Sigmoid colon (tissue), 7 donors: ENCODE data around the gene HLTF. TPM values are rescaled to one million over a fixed set of nuclear protein-coding genes. Genes with fewer than 3 reads are reported as not detected.

Experiments
- DNase-seq: peaks from one replicate; pipeline ENCODE4 v3.0.0-alpha.2; 2019
- H3K27ac ChIP-seq, 4 donors: fragments of 200-600 bp; sonication (generic); one replicate each; pipeline ENCODE4 v1.5.1; 2016 to 2019; ENCODE audit warnings: mild to moderate bottlenecking in 1 of 4
- H3K27me3 ChIP-seq, 3 donors: fragments of 200-600 bp; sonication (generic); one replicate each; pipeline ENCODE4 v1.5.1; 2019; ENCODE audit warnings: mild to moderate bottlenecking in 1 of 3
- H3K36me3 ChIP-seq, 4 donors: fragments of 200-600 bp; sonication (generic); one replicate each; pipeline ENCODE4 v1.5.1; 2016 to 2019
- H3K4me1 ChIP-seq, 4 donors: fragments of 200-600 bp; sonication (generic); one replicate each; pipeline ENCODE4 v1.5.1; 2017 to 2019
- H3K4me3 ChIP-seq, 4 donors: fragments of 200-600 bp; sonication (generic); one replicate each; pipeline ENCODE4 v1.5.1; 2017 to 2019; ENCODE audit warnings: mild to moderate bottlenecking in 2 of 4, moderate library complexity in 1 of 4
- H3K9me3 ChIP-seq, 4 donors: fragments of 200-600 bp in 3 of 4; sonication (generic) in 3 of 4; one replicate each; pipeline versions ENCODE4 v1.5.1 to v1.6.1; 2013 to 2019
- CTCF ChIP-seq, 4 experiments: fragments of 450-650 bp in 3 of 4; fragments of 200-600 bp in 1 of 4; IDR thresholded peaks; one replicate each; pipeline ENCODE4 v1.5.1; 2016 to 2019; ENCODE audit warnings: antibody characterized with exemption in 4 of 4, mild to moderate bottlenecking in 3 of 4, moderate library complexity in 2 of 4
- EP300 ChIP-seq, 4 donors: sonication (generic); formaldehyde crosslinking; IDR thresholded peaks; one replicate each; pipeline ENCODE4 v1.6.1; 2017; ENCODE audit warnings: antibody characterized with exemption in 4 of 4
- POLR2A ChIP-seq, 2 donors: fragments of 450-650 bp; IDR thresholded peaks; one replicate each; pipeline ENCODE4 v1.6.1; 2016; ENCODE audit warnings: antibody characterized with exemption in 2 of 2, mild to moderate bottlenecking in 2 of 2, moderate library complexity in 2 of 2
- POLR2AphosphoS5 ChIP-seq, 4 donors: sonication (generic); formaldehyde crosslinking; IDR thresholded peaks; one replicate each; pipeline ENCODE4 v1.6.1; 2017; ENCODE audit warnings: antibody characterized with exemption in 4 of 4
- WGBS, 2 donors: extraction: QIAGEN DNeasy Blood & Tissue Kit; methylation state at CpG; one replicate each; pipeline ENCODE4 v1.1.7; 2013; 5-methylcytosine and 5-hydroxymethylcytosine counted together
- intact Hi-C: fragments of 100-400 bp; cut with DNase I; formaldehyde crosslinking; loops from one replicate; pipeline ENCODE4 v1.15.1; 2023
- polyA plus RNA-seq, 3 donors: library from polyadenylated mRNA; stranded (reverse); fragments of 200-250 nt; gene quantifications; one replicate each; pipeline ENCODE4 v1.2.3, GENCODE V29; 2013
- total RNA-seq, 4 donors: library from RNA; depleted of rRNA; stranded (reverse); fragments of >200 nt; gene quantifications; one replicate each; pipeline ENCODE4 v1.1.0, GENCODE V29; 2016
- donor health status: healthy with polysubstance abuse.
- donor health status: Bipolar disorder and iron deficiency.
- donor health status: healthy.

The HLTF gene
- total and polyA plus RNA-seq, 7 donors = 1.8 to 43.9 (median 24.4) TPM

GRCh38 chr3:149058602-149059001 lies 27.7 kb downstream of the HLTF start:
- no peaks in the 10 kb centered on the region for H3K27me3 ChIP-seq
- H3K27ac ChIP-seq = no peak overlapping the region
- H3K4me1 ChIP-seq = no peaks in the 10 kb centered on the region
- WGBS, 2 donors = 78 to 85% methylated on average over 1 of the region's 1 CpG
- intact Hi-C loops = no loop called here
- no peaks in the 10 kb centered on the region for H3K9me3 ChIP-seq
- H3K36me3 ChIP-seq = peaks cover 7 to 90% (median 13%) of the 10 kb centered on the region in 4 donors
- H3K4me3 ChIP-seq = no peak overlapping the region
- TF ChIP-seq EP300 (IDR thresholded peaks at IDR 0.05) (no peak), CTCF (IDR thresholded peaks at IDR 0.05) (no peak), POLR2AphosphoS5 (IDR thresholded peaks at IDR 0.05) (no peak), POLR2A (IDR thresholded peaks at IDR 0.05) (no peak)
- DNase-seq = no peak

GRCh38 chr3:149058198-149058597 lies 28.1 kb downstream of the HLTF start:
- no peak overlapping the region for H3K4me3 ChIP-seq
- intact Hi-C loops = no loop called here
- H3K27ac ChIP-seq = no peak overlapping the region
- DNase-seq = no peak
- no peaks in the 10 kb centered on the region for H3K27me3 ChIP-seq
- no peak for TF ChIP-seq CTCF (IDR thresholded peaks at IDR 0.05)
- no peak for TF ChIP-seq EP300 (IDR thresholded peaks at IDR 0.05)
- TF ChIP-seq POLR2A (IDR thresholded peaks at IDR 0.05) = no peak
- no peaks in the 10 kb centered on the region for H3K9me3 ChIP-seq
- no peaks in the 10 kb centered on the region for H3K4me1 ChIP-seq
- 96 to 97% methylated on average over 1 of the region's 1 CpG for WGBS, 2 donors
- H3K36me3 ChIP-seq = peaks cover 9 to 93% (median 15%) of the 10 kb centered on the region in 4 donors

GRCh38 chr3:149055575-149055974 lies 30.8 kb downstream of the HLTF start:
- intact Hi-C loops = no loop called here

GRCh38 chr3:149044339-149045083 lies 41.8 kb downstream of the HLTF start:
- WGBS, 2 donors = 90 to 91% methylated on average over 5 of the region's 5 CpGs
- H3K4me1 ChIP-seq = peaks cover 0 to 3% (median 1%) of the 10 kb centered on the region in 4 donors
- H3K4me3 ChIP-seq = no peak overlapping the region
- TF ChIP-seq CTCF (IDR thresholded peaks at IDR 0.05) (no peak), POLR2AphosphoS5 (IDR thresholded peaks at IDR 0.05) (no peak), EP300 (IDR thresholded peaks at IDR 0.05) (no peak), POLR2A (IDR thresholded peaks at IDR 0.05) (no peak)
- no peak for DNase-seq
- no peaks in the 10 kb centered on the region for H3K9me3 ChIP-seq
- H3K27me3 ChIP-seq = no peaks in the 10 kb centered on the region
- H3K27ac ChIP-seq = no peak overlapping the region
- intact Hi-C loops = no loop called here
- H3K36me3 ChIP-seq = peaks cover 0 to 72% (median 8%) of the 10 kb centered on the region in 4 donors

More at GRCh38 chr3:149055575-149055974, 30.8 kb downstream of the HLTF start:
- Histone ChIP-seq H3K27ac (no peak overlapping the region), H3K36me3 (peaks cover 12 to 89% (median 20%) of the 10 kb centered on the region in 4 donors), H3K4me3 (no peak overlapping the region), H3K9me3 (no peaks in the 10 kb centered on the region), H3K27me3 (no peaks in the 10 kb centered on the region), H3K4me1 (no peaks in the 10 kb centered on the region)
- no peak for DNase-seq
- TF ChIP-seq EP300 (IDR thresholded peaks at IDR 0.05) (no peak), CTCF (IDR thresholded peaks at IDR 0.05) (no peak), POLR2A (IDR thresholded peaks at IDR 0.05) (no peak)
- 77 to 89% methylated on average over 3 of the region's 3 CpGs for WGBS, 2 donors
